Measurements from ENCODE around the gene CRYZ. TPM values are rescaled to one million over a fixed set of nuclear protein-coding genes. Genes with fewer than 3 reads are reported as not detected.

CRYZ gene
- total and polyA plus RNA-seq, 2 donors (not counting 3 experiments of a cell fraction or from before 2014, with no cell fraction given) = 24.5 to 32.7 TPM

DNA sequence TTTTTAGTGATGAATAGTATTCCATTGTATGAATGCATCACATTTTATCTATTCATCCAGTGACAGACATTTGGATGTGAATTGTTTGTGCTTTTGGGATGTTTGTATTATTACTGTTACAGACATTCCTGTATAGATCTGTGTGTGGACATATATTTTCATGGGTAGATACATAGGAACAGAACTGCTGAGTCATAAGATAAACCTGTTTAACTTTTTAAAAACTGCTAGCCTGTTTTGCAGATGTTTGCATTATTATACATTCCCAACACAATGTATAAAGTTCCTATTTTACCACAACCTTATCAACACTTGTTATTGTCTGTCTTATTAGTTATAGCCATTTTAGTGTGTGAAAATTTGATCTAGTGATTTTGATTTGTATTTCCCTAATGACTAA lies 46.9 kb upstream of the CRYZ start:
- H3K9me3 ChIP-seq (replicated peaks; ENCODE audit: control insufficient read depth, insufficient read depth, low read length) = no peaks in the 10 kb centered on the region
- no peak for DNase-seq (ENCODE audit: low read depth, low spot score)
- H3K4me2 ChIP-seq (ENCODE audit: insufficient read depth, low read length) = no peak overlapping the region
- H2AFZ ChIP-seq (ENCODE audit: low read depth, low read length) = no peak overlapping the region
- no peaks in the 10 kb centered on the region for H3K4me1 ChIP-seq (ENCODE audit: control insufficient read depth, extremely low read depth, insufficient read depth, low read length)
- no peak overlapping the region for H3K4me3 ChIP-seq (replicated peaks in 1 of 3; ENCODE audit: insufficient read depth in 1 of 3, low read depth in 1 of 3, low read length in 3 of 3)
- no peaks in the 10 kb centered on the region for H3K9me1 ChIP-seq (replicated peaks; ENCODE audit: control insufficient read depth, extremely low read depth, insufficient read depth, low read length)
- no peaks in the 10 kb centered on the region for H4K20me1 ChIP-seq (replicated peaks; ENCODE audit: control insufficient read depth, extremely low read depth, insufficient read depth, low read length)
- H3K36me3 ChIP-seq (ENCODE audit: control insufficient read depth in 2 of 2, extremely low read depth in 1 of 2, insufficient read depth in 2 of 2, low read length in 2 of 2) = no peaks in the 10 kb centered on the region
- no peak for FAIRE-seq
- POLR2A ChIA-PET = no interaction called here
- peaks cover 5 to 18% of the 10 kb centered on the region in 2 experiments for H3K27me3 ChIP-seq (ENCODE audit: control insufficient read depth in 2 of 2, insufficient read depth in 2 of 2, low read length in 2 of 2)
- H3K79me2 ChIP-seq (ENCODE audit: control insufficient read depth, insufficient read depth, low read length) = no peaks in the 10 kb centered on the region
- dilution Hi-C loops (cut with MboI; ENCODE audit: extremely low pct_ligation_motif_present, low sequenced_read_pairs) = loop anchor here (25.0 kb wide), 1 partner anchor 408 kb away; no protein-coding TSS in a partner anchor
- CTCF ChIA-PET = no interaction called here
- no peak overlapping the region for H3K9ac ChIP-seq (replicated peaks; ENCODE audit: extremely low read depth, insufficient read depth, low read length)
- intact Hi-C loops (cut with micrococcal nuclease) = no loop called here
- TF ChIP-seq FOS (IDR thresholded peaks at IDR 0.05; ENCODE audit: borderline replicate concordance, insufficient read depth, low read length) = no peak
- no peak overlapping the region for H3K27ac ChIP-seq (ENCODE audit: insufficient read depth, low read depth, low read length)
- no TSS peak for BruUV-seq (replicated peaks)

DNA sequence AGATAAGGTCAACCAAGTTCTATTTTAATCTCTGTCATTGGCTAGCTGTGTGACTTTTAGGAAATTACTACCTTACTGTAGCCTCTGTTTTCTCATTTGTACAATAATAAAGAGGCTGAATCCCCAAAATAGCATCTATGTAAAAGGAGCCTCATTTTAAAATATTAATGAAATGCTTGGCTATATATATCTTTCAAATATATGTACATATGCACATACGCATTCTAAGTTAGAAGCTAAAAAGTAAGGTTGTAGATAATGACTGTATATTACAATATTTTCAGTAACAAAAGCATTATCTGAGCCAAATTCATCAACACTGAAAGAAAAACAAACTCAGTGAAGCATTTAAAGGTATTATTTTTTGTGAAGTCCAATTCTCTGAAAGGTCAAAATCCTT lies 44.7 kb upstream of the CRYZ start:
- no TSS peak for BruUV-seq (replicated peaks)
- Histone ChIP-seq H3K9me1 (replicated peaks; ENCODE audit: control insufficient read depth, extremely low read depth, insufficient read depth, low read length) (no peaks in the 10 kb centered on the region), H3K36me3 (ENCODE audit: control insufficient read depth in 2 of 2, extremely low read depth in 1 of 2, insufficient read depth in 2 of 2, low read length in 2 of 2) (no peaks in the 10 kb centered on the region), H3K27ac (ENCODE audit: insufficient read depth, low read depth, low read length) (no peak overlapping the region), H3K79me2 (ENCODE audit: control insufficient read depth, insufficient read depth, low read length) (no peaks in the 10 kb centered on the region), H4K20me1 (replicated peaks; ENCODE audit: control insufficient read depth, extremely low read depth, insufficient read depth, low read length) (no peaks in the 10 kb centered on the region), H3K4me1 (ENCODE audit: control insufficient read depth, extremely low read depth, insufficient read depth, low read length) (no peaks in the 10 kb centered on the region), H3K27me3 (ENCODE audit: control insufficient read depth in 2 of 2, insufficient read depth in 2 of 2, low read length in 2 of 2) (peaks cover 9 to 39% of the 10 kb centered on the region in 2 experiments), H3K4me3 (replicated peaks in 1 of 3; ENCODE audit: insufficient read depth in 1 of 3, low read depth in 1 of 3, low read length in 3 of 3) (no peak overlapping the region), H3K4me2 (ENCODE audit: insufficient read depth, low read length) (no peak overlapping the region), H3K9me3 (replicated peaks; ENCODE audit: control insufficient read depth, insufficient read depth, low read length) (no peaks in the 10 kb centered on the region), H3K9ac (replicated peaks; ENCODE audit: extremely low read depth, insufficient read depth, low read length) (no peak overlapping the region), H2AFZ (ENCODE audit: low read depth, low read length) (no peak overlapping the region)
- ChIA-PET POLR2A (no interaction called here), CTCF (interaction anchor here (2.2 to 7.1 kb wide), 2 partner anchors 88 to 424 kb away, joined by 8 to 279 read pairs; no protein-coding TSS in a partner anchor)
- dilution Hi-C loops (cut with MboI; ENCODE audit: extremely low pct_ligation_motif_present, low sequenced_read_pairs) = loop anchor here (25.0 kb wide), 1 partner anchor 410 kb away; no protein-coding TSS in a partner anchor
- intact Hi-C loops (cut with micrococcal nuclease) = no loop called here
- TF ChIP-seq FOS (IDR thresholded peaks at IDR 0.05; ENCODE audit: borderline replicate concordance, insufficient read depth, low read length) (no peak), GATA2 (IDR thresholded peaks at IDR 0.05; ENCODE audit: insufficient read depth, insufficient read length, low read depth, low read length) (no peak), EZH2 (IDR thresholded peaks at IDR 0.05; ENCODE audit: borderline replicate concordance, low read depth, low read length, severe bottlenecking) (no peak), JUN (IDR thresholded peaks at IDR 0.05; ENCODE audit: borderline replicate concordance, insufficient read depth, insufficient read length, low read depth) (no peak), MYC (IDR thresholded peaks at IDR 0.05; ENCODE audit: low read depth, low read length) (no peak), POLR2AphosphoS5 (IDR thresholded peaks at IDR 0.05; ENCODE audit: insufficient read depth, low read depth, low read length) (no peak), POLR2A (IDR thresholded peaks at IDR 0.05; ENCODE audit: low read depth, low read length) (no peak)
- TF ChIP-seq, protein P1, sequence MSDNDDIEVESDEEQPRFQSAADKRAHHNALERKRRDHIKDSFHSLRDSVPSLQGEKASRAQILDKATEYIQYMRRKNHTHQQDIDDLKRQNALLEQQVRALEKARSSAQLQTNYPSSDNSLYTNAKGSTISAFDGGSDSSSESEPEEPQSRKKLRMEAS (IDR thresholded peaks at IDR 0.05; ENCODE audit: insufficient read depth, insufficient read length) = no peak
- TF ChIP-seq, protein P2, sequence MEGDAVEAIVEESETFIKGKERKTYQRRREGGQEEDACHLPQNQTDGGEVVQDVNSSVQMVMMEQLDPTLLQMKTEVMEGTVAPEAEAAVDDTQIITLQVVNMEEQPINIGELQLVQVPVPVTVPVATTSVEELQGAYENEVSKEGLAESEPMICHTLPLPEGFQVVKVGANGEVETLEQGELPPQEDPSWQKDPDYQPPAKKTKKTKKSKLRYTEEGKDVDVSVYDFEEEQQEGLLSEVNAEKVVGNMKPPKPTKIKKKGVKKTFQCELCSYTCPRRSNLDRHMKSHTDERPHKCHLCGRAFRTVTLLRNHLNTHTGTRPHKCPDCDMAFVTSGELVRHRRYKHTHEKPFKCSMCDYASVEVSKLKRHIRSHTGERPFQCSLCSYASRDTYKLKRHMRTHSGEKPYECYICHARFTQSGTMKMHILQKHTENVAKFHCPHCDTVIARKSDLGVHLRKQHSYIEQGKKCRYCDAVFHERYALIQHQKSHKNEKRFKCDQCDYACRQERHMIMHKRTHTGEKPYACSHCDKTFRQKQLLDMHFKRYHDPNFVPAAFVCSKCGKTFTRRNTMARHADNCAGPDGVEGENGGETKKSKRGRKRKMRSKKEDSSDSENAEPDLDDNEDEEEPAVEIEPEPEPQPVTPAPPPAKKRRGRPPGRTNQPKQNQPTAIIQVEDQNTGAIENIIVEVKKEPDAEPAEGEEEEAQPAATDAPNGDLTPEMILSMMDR (IDR thresholded peaks at IDR 0.05; ENCODE audit: extremely low read depth in 1 of 2, insufficient read depth in 1 of 2, low read depth in 1 of 2, low read length in 2 of 2) = no peak
- FAIRE-seq (no peak), DNase-seq (ENCODE audit: low read depth, low spot score) (no peak)

Measured in endothelial cell of umbilical vein (primary cell).